Testis (tissue), 3 donors: ENCODE results near the gene CNIH3. TPM values are rescaled to one million over a fixed set of nuclear protein-coding genes. Genes with fewer than 3 reads are reported as not detected.

Source experiments
- DNase-seq: peaks from one replicate; pipeline ENCODE4 v3.0.0-alpha.2; 2019
- H3K27ac ChIP-seq, 2 donors: fragments of 200-600 bp; sonication (generic); one replicate each; pipeline ENCODE4 v1.5.1; 2019
- H3K27me3 ChIP-seq: fragments of 200-600 bp; sonication (generic); one replicate; pipeline ENCODE4 v1.5.1; 2019
- H3K36me3 ChIP-seq: fragments of 200-600 bp; sonication (generic); one replicate; pipeline ENCODE4 v1.5.1; 2017; ENCODE audit warnings: low read depth; ENCODE audit errors: missing control alignments
- H3K4me1 ChIP-seq: fragments of 200-600 bp; sonication (generic); one replicate; pipeline ENCODE4 v1.5.1; 2019
- H3K4me3 ChIP-seq, 2 donors: fragments of 200-600 bp; sonication (generic); one replicate each; pipeline ENCODE4 v1.5.1; 2017 to 2019
- H3K9me3 ChIP-seq: fragments of 200-600 bp; sonication (generic); one replicate; pipeline ENCODE4 v1.5.1; 2017
- CTCF ChIP-seq, 3 experiments: fragments of 450-650 bp in 2 of 3; fragments of 200-600 bp in 1 of 3; sonication (generic) in 1 of 3; IDR thresholded peaks; one replicate each; pipeline ENCODE4 v1.5.1; 2016 to 2019; ENCODE audit warnings: antibody characterized with exemption in 3 of 3, mild to moderate bottlenecking in 2 of 3, moderate library complexity in 1 of 3
- POLR2A ChIP-seq: fragments of 450-650 bp; IDR thresholded peaks from one replicate; pipeline ENCODE4 v1.6.1; 2017; ENCODE audit warnings: antibody characterized with exemption, mild to moderate bottlenecking, moderate library complexity
- WGBS, 2 donors: methylation state at CpG; one replicate each; pipeline ENCODE4 v1.1.5; 2018; 5-methylcytosine and 5-hydroxymethylcytosine counted together
- intact Hi-C: fragments of 100-400 bp; cut with DNase I; formaldehyde crosslinking; loops from one replicate; pipeline ENCODE4 v1.15.1; 2023; ENCODE audit warnings: low total_unique reads
- polyA plus RNA-seq: library from polyadenylated mRNA; stranded (reverse); fragments of 350-450 nt; fragmentation: Illumina TruSeq; extraction: RNeasy Lipid Tissue Mini Kit (QIAGEN cat#74804); gene quantifications from one replicate; pipeline ENCODE4 v1.2.3, GENCODE V29; 2014; ENCODE audit warnings: low read depth, low replicate concordance; ENCODE audit not compliant: insufficient read depth
- total RNA-seq, 2 donors: library from RNA; depleted of rRNA; stranded (reverse); fragments of >200 nt; gene quantifications; one replicate each; pipeline ENCODE4 v1.2.3, GENCODE V29; 2016

The CNIH3 gene
- total and polyA plus RNA-seq, 3 donors from 2014 or later: 8.5 to 9.8 (median 8.5) TPM

- 60 to 61% methylated on average over 5 of the region's 5 CpGs for WGBS, 2 donors
- no peaks in the 10 kb centered on the region for H3K4me1 ChIP-seq
- DNase-seq: no peak
- no peak for TF ChIP-seq POLR2A
- no peak for TF ChIP-seq CTCF (IDR thresholded peaks at IDR 0.05)
- intact Hi-C loops: no loop called here
- H3K27ac ChIP-seq: no peak overlapping the region
- no peaks in the 10 kb centered on the region for H3K36me3 ChIP-seq
- H3K27me3 ChIP-seq: no peaks in the 10 kb centered on the region
- H3K9me3 ChIP-seq: no peaks in the 10 kb centered on the region
- no peak overlapping the region for H3K4me3 ChIP-seq
These were observed 8.6 kb upstream of the CNIH3 start for GRCh38 chr1:224607188-224608148.

- 32 to 46% methylated on average over 1 of the region's 1 CpG for WGBS, 2 donors
- no peak for TF ChIP-seq CTCF (IDR thresholded peaks at IDR 0.05)
- no peak for TF ChIP-seq POLR2A
- DNase-seq: no peak
- Histone ChIP-seq H3K27ac (no peak overlapping the region), H3K27me3 (no peaks in the 10 kb centered on the region), H3K36me3 (no peaks in the 10 kb centered on the region), H3K4me3 (no peak overlapping the region), H3K9me3 (no peaks in the 10 kb centered on the region), H3K4me1 (no peaks in the 10 kb centered on the region)
- intact Hi-C loops: no loop called here
These were observed 6.8 kb upstream of the CNIH3 start for GRCh38 chr1:224609333-224609732.

GRCh38 chr1:224612246-224612645, 3.9 kb upstream of the CNIH3 start:
- no peaks in the 10 kb centered on the region for H3K9me3 ChIP-seq
- TF ChIP-seq POLR2A (no peak), CTCF (IDR thresholded peaks at IDR 0.05) (no peak)
- intact Hi-C loops: no loop called here

GRCh38 chr1:224613486-224613885, 2.6 kb upstream of the CNIH3 start:
- WGBS, 2 donors: 88 to 93% methylated on average over 6 of the region's 6 CpGs
- intact Hi-C loops: no loop called here
- Histone ChIP-seq H3K27me3 (no peaks in the 10 kb centered on the region), H3K4me1 (peaks cover 13% of the 10 kb centered on the region), H3K27ac (no peak overlapping the region), H3K4me3 (no peak overlapping the region), H3K9me3 (no peaks in the 10 kb centered on the region), H3K36me3 (no peaks in the 10 kb centered on the region)
- no peak for DNase-seq
- no peak for TF ChIP-seq CTCF (IDR thresholded peaks at IDR 0.05)
- TF ChIP-seq POLR2A: no peak

More at GRCh38 chr1:224612246-224612645, 3.9 kb upstream of the CNIH3 start:
- Histone ChIP-seq H3K27ac (no peak overlapping the region), H3K36me3 (no peaks in the 10 kb centered on the region), H3K4me1 (peaks cover 13% of the 10 kb centered on the region), H3K4me3 (no peak overlapping the region), H3K27me3 (no peaks in the 10 kb centered on the region)
- WGBS, 2 donors: 93 to 100% methylated on average over 1 of the region's 1 CpG
- DNase-seq: no peak
